H1 (cell line): ENCODE data around the gene CROCC2. TPM values are rescaled to one million over a fixed set of nuclear protein-coding genes. Genes with fewer than 3 reads are reported as not detected.

Source experiments
- CTCF ChIA-PET: fragments of 300-600 bp; sonication (Branson Sonifier 250); formaldehyde crosslinking; loops from one replicate; lab custom pipeline; 2021; ENCODE audit not compliant: partially characterized antibody; lab: Charles Lee
- POLR2A ChIA-PET: fragments of 300-600 bp; sonication (Branson Sonifier 250); formaldehyde crosslinking; loops from one replicate; lab custom pipeline; 2021; ENCODE audit warnings: inconsistent platforms; ENCODE audit not compliant: partially characterized antibody; lab: Charles Lee
- DNase-seq, 2 experiments: peaks; one replicate each; pipeline versions ENCODE4 v3.0.0 to v3.0.0-alpha.2; 2010 to 2022; ENCODE audit warnings: low spot score in 2 of 2, low read depth in 1 of 2, mixed read lengths in 1 of 2
- FAIRE-seq: peaks from 2 replicates; lab custom pipeline; 2011; peaks lifted over from hg19 to GRCh38; lab: Jason Lieb, UNC
- H2AFZ ChIP-seq: 2 replicates; pipeline ENCODE4 v1.8.1; 2012; ENCODE audit warnings: low read length, inconsistent platforms
- H2AK5ac ChIP-seq: 2 replicates; pipeline ENCODE4 v1.6.1; 2013; ENCODE audit warnings: low read depth, low read length
- H2BK120ac ChIP-seq: replicated peaks from 2 replicates; pipeline ENCODE3; 2013; ENCODE audit warnings: low read depth, low read length, inconsistent platforms
- H2BK12ac ChIP-seq: 2 replicates; pipeline ENCODE4 v1.6.1; 2013; ENCODE audit warnings: low read depth, low read length
- H2BK15ac ChIP-seq: 2 replicates; pipeline ENCODE4 v1.6.1; 2013; ENCODE audit warnings: low read length
- H2BK20ac ChIP-seq: 2 replicates; pipeline ENCODE4 v1.6.1; 2013; ENCODE audit warnings: low read length
- H2BK5ac ChIP-seq: 2 replicates; pipeline ENCODE4 v1.6.1; 2013; ENCODE audit warnings: low read depth, low read length
- H3K14ac ChIP-seq: 2 replicates; pipeline ENCODE4 v1.6.1; 2013; ENCODE audit warnings: inconsistent platforms; ENCODE audit not compliant: insufficient read length
- H3K18ac ChIP-seq: 2 replicates; pipeline ENCODE4 v1.6.1; 2013; ENCODE audit warnings: low read length; ENCODE audit errors: extremely low read depth
- H3K23ac ChIP-seq: 2 replicates; pipeline ENCODE4 v1.6.1; 2013; ENCODE audit warnings: inconsistent platforms; ENCODE audit not compliant: insufficient read length
- H3K23me2 ChIP-seq: 2 replicates; pipeline ENCODE4 v1.6.1; 2013; ENCODE audit warnings: low read depth, low read length
- H3K27ac ChIP-seq: 2 replicates; pipeline ENCODE4 v1.6.1; 2011; ENCODE audit warnings: low read depth, low read length, inconsistent platforms
- H3K27me3 ChIP-seq, 4 experiments: replicated peaks in 1 of 4; 1 replicate in 1 of 4; 2 replicates in 3 of 4; pipeline versions ENCODE4 v1.6.1 to v1.8.1; 2011 to 2013; ENCODE audit warnings: low read length in 3 of 4, mild to moderate bottlenecking in 3 of 4, inconsistent platforms in 2 of 4, mixed read lengths in 2 of 4, moderate library complexity in 1 of 4; ENCODE audit not compliant: control insufficient read depth in 3 of 4, insufficient read depth in 3 of 4; ENCODE audit errors: extremely low read depth in 1 of 4
- H3K36me3 ChIP-seq, 4 experiments: 2 replicates each; pipeline versions ENCODE4 v1.6.1 to v1.8.1; 2011 to 2013; ENCODE audit warnings: mild to moderate bottlenecking in 4 of 4, low read length in 3 of 4, moderate library complexity in 2 of 4, control low read depth in 1 of 4, inconsistent platforms in 1 of 4; ENCODE audit not compliant: insufficient read depth in 4 of 4, control insufficient read depth in 2 of 4
- H3K4ac ChIP-seq: replicated peaks from 2 replicates; pipeline ENCODE3; 2013; ENCODE audit warnings: low read length, low read depth, mixed read lengths, inconsistent platforms; ENCODE audit not compliant: insufficient read length
- H3K4me1 ChIP-seq, 4 experiments: replicated peaks in 1 of 4; 1 replicate in 1 of 4; 2 replicates in 3 of 4; pipeline versions ENCODE4 v1.6.1 to v1.8.1; 2011 to 2013; ENCODE audit warnings: low read length in 3 of 4, inconsistent platforms in 2 of 4, mixed read lengths in 1 of 4; ENCODE audit not compliant: insufficient read depth in 4 of 4, control insufficient read depth in 3 of 4
- H3K4me2 ChIP-seq, 2 experiments: 2 replicates each; pipeline versions ENCODE4 v1.6.1 to v1.8.1; 2011 to 2013; ENCODE audit warnings: low read depth in 2 of 2, low read length in 2 of 2, control low read depth in 1 of 2, inconsistent platforms in 1 of 2, mild to moderate bottlenecking in 1 of 2; ENCODE audit not compliant: insufficient read depth in 1 of 2
- H3K4me3 ChIP-seq, 4 experiments: fragments of 200-600, 300-600 bp in 1 of 4; sonication (generic), shearing (Covaris generic), sonication (Bioruptor Twin) in 1 of 4; 2 replicates each; pipeline versions ENCODE4 v1.5.1 to v1.8.1; 2011 to 2016; ENCODE audit warnings: low read length in 4 of 4, low read depth in 3 of 4, control low read depth in 2 of 4, inconsistent platforms in 2 of 4, mild to moderate bottlenecking in 2 of 4, mixed read lengths in 1 of 4, moderate library complexity in 1 of 4; ENCODE audit not compliant: insufficient read depth in 2 of 4; ENCODE audit errors: extremely low read depth in 1 of 4
- H3K56ac ChIP-seq: replicated peaks from 2 replicates; pipeline ENCODE3; 2013; ENCODE audit warnings: low read depth, mild to moderate bottlenecking, mixed read lengths, low read length, inconsistent platforms; ENCODE audit not compliant: insufficient read length
- H3K79me1 ChIP-seq: 2 replicates; pipeline ENCODE4 v1.6.1; 2013; ENCODE audit warnings: low read depth, low read length, control low read depth
- H3K79me2 ChIP-seq, 2 experiments: 2 replicates each; pipeline versions ENCODE4 v1.6.1 to v1.8.1; 2012 to 2013; ENCODE audit warnings: low read length in 2 of 2, mild to moderate bottlenecking in 2 of 2, inconsistent platforms in 1 of 2; ENCODE audit not compliant: insufficient read depth in 2 of 2, control insufficient read depth in 1 of 2
- H3K9ac ChIP-seq, 4 experiments: replicated peaks in 1 of 4; 1 replicate in 1 of 4; 2 replicates in 3 of 4; pipeline versions ENCODE4 v1.6.1 to v1.8.1; 2011 to 2013; ENCODE audit warnings: low read depth in 3 of 4, low read length in 3 of 4, control low read depth in 2 of 4, mild to moderate bottlenecking in 2 of 4, moderate library complexity in 2 of 4, inconsistent platforms in 1 of 4; ENCODE audit errors: extremely low read depth in 1 of 4
- H3K9me3 ChIP-seq, 2 experiments: 2 replicates each; pipeline versions ENCODE4 v1.6.1 to v1.8.1; 2012 to 2013; ENCODE audit warnings: mild to moderate bottlenecking in 2 of 2, moderate library complexity in 2 of 2, control low read depth in 1 of 2, inconsistent platforms in 1 of 2, low read depth in 1 of 2, low read length in 1 of 2, mixed read lengths in 1 of 2; ENCODE audit not compliant: insufficient read depth in 2 of 2
- H4K20me1 ChIP-seq, 2 experiments: replicated peaks in 1 of 2; 2 replicates each; pipeline versions ENCODE3 to v1.8.1; 2011 to 2013; ENCODE audit warnings: inconsistent platforms in 2 of 2, low read length in 2 of 2, mild to moderate bottlenecking in 1 of 2; ENCODE audit not compliant: insufficient read depth in 2 of 2, control insufficient read depth in 1 of 2
- H4K5ac ChIP-seq: 2 replicates; pipeline ENCODE4 v1.6.1; 2013; ENCODE audit warnings: low read length, low read depth, mixed read lengths, inconsistent platforms; ENCODE audit not compliant: insufficient read length
- H4K8ac ChIP-seq: 2 replicates; pipeline ENCODE4 v1.8.0; 2013; ENCODE audit warnings: mild to moderate bottlenecking, moderate library complexity, low read length, inconsistent platforms; ENCODE audit not compliant: insufficient read depth; ENCODE audit errors: extremely low read depth
- H4K91ac ChIP-seq: replicated peaks from 2 replicates; pipeline ENCODE3; 2013; ENCODE audit warnings: low read length, mixed read lengths, inconsistent platforms; ENCODE audit not compliant: insufficient read length
- ATF2 ChIP-seq: IDR thresholded peaks from 2 replicates; pipeline ENCODE4 v1.6.1; 2012; ENCODE audit warnings: low read length, inconsistent platforms
- ATF3 ChIP-seq: IDR thresholded peaks from 2 replicates; pipeline ENCODE4 v1.6.1; 2011; ENCODE audit warnings: low read depth, mild to moderate bottlenecking, low read length; ENCODE audit not compliant: insufficient read depth
- EZH2 ChIP-seq: fragments of 200-600 bp; sonication (generic); IDR thresholded peaks from 2 replicates; pipeline ENCODE4 v1.7.1; 2012; ENCODE audit warnings: low read depth, mild to moderate bottlenecking, moderate library complexity, low read length, inconsistent platforms; ENCODE audit not compliant: severe bottlenecking
- FOSL1 ChIP-seq: IDR thresholded peaks from 2 replicates; pipeline ENCODE4 v1.6.1; 2011; ENCODE audit warnings: mild to moderate bottlenecking, low read depth, low read length, moderate library complexity; ENCODE audit not compliant: insufficient read depth
- JUND ChIP-seq: IDR thresholded peaks from 2 replicates; pipeline ENCODE4 v1.6.1; 2011; ENCODE audit warnings: mild to moderate bottlenecking, improper control_type of control experiment, low read length
- KDM4A ChIP-seq: IDR thresholded peaks from one replicate; pipeline ENCODE4 v1.7.1; 2012; ENCODE audit warnings: low read depth, mild to moderate bottlenecking, moderate library complexity, low read length, inconsistent platforms; ENCODE audit not compliant: severe bottlenecking
- MAFK ChIP-seq: IDR thresholded peaks from 2 replicates; pipeline ENCODE4 v1.6.1; 2012; ENCODE audit warnings: low read depth, mild to moderate bottlenecking, improper control_type of control experiment, low read length
- RBBP5 ChIP-seq: IDR thresholded peaks from 2 replicates; pipeline ENCODE4 v1.7.1; 2012; ENCODE audit warnings: low read depth, mild to moderate bottlenecking, inconsistent platforms, low read length, moderate library complexity, borderline replicate concordance
- SP2 ChIP-seq: IDR thresholded peaks from 2 replicates; pipeline ENCODE4 v1.6.1; 2012; ENCODE audit warnings: mild to moderate bottlenecking, low read length, inconsistent platforms
- ZNF274 ChIP-seq: IDR thresholded peaks from 2 replicates; pipeline ENCODE4 v1.7.0; 2012; ENCODE audit warnings: low read length, borderline replicate concordance; ENCODE audit errors: extremely low read depth
- WGBS, 2 experiments: shearing (Covaris generic) in 1 of 2; methylation state at CpG; one replicate each; pipeline versions ENCODE4 v1.1.6 to v1.1.7; 2013 to 2015; ENCODE audit warnings: low lambda C conversion rate in 2 of 2, mixed read lengths in 2 of 2, inconsistent platforms in 1 of 2, low coverage in 1 of 2, missing lambda C conversion rate in 1 of 2; ENCODE audit not compliant: insufficient replicate concordance in 2 of 2, insufficient coverage in 1 of 2, insufficient read length in 1 of 2; ENCODE audit errors: extremely low coverage in 1 of 2, missing lambda C conversion rate in 1 of 2; 5-methylcytosine and 5-hydroxymethylcytosine counted together
- polyA plus RNA-seq, 7 experiments: library from polyadenylated mRNA; depleted of rRNA in 3 of 7; stranded (reverse) in 5 of 7; unstranded in 2 of 7; fragments of >200 nt in 5 of 7; fragments of 200-250 nt in 2 of 7; gene quantifications; 1 replicate in 5 of 7; 2 replicates in 1 of 7; 4 replicates in 1 of 7; pipeline versions ENCODE4 v1.2.1 to v1.2.3, GENCODE V29; 2011 to 2013; ENCODE audit warnings: missing spikeins in 2 of 7, mixed read lengths in 2 of 7
- total RNA-seq: library from RNA; stranded (reverse); fragmentation: NEBNext Ultra II Directional; extraction: Animal tissue kit (Norgen Biotek cat#: 25700); gene quantifications from 2 replicates; pipeline ENCODE4 v1.2.1, GENCODE V29; 2021

Gene CROCC2
- total and polyA plus RNA-seq, 2 of the 8 experiments (the other 6 are each of a cell fraction or from before 2014, with no cell fraction given): not detected

- Histone ChIP-seq H3K36me3 (no peaks in the 10 kb centered on the region), H3K4me1 (0 out of 7 replicates have a peak, but pooled peaks cover 0 to 2% (median 0%) of the 10 kb centered on the region in 4 experiments), H2BK120ac (no peak overlapping the region), H3K4me2 (no peak overlapping the region), H3K4ac (no peak overlapping the region), H4K20me1 (peaks cover 0 to 2% of the 10 kb centered on the region in 2 experiments), H4K91ac (peak overlapping the region; percentile 30), H3K23ac (no peak overlapping the region), H4K5ac (no peak overlapping the region), H3K18ac (no peak overlapping the region), H3K79me1 (no peaks in the 10 kb centered on the region), H3K9ac (no peak overlapping the region), H3K56ac (no peak overlapping the region), H3K79me2 (no peaks in the 10 kb centered on the region), H4K8ac (no peak overlapping the region), H3K27ac (no peak overlapping the region), H3K27me3 (no peaks in the 10 kb centered on the region), H3K4me3 (no peak overlapping the region), H2BK5ac (peak overlapping the region; percentile 26; the same call in 1 of the 2 replicates), H2BK20ac (no peak overlapping the region), H2AK5ac (peak overlapping the region; percentile 78; the same call in 1 of the 2 replicates), H2BK12ac (peak overlapping the region; percentile 50; the same call in 1 of the 2 replicates), H3K23me2 (no peaks in the 10 kb centered on the region), H2AFZ (no peak overlapping the region), H3K9me3 (no peaks in the 10 kb centered on the region), H2BK15ac (0 out of 2 replicates have a peak overlapping the region, but pooled peaks have one; percentile 61), H3K14ac (no peak overlapping the region)
- ChIA-PET CTCF (interaction anchor here (1.9 kb wide), 1 partner anchor 88 kb away, joined by 6 read pairs; no protein-coding TSS in a partner anchor), POLR2A (no interaction called here)
- FAIRE-seq (no peak), DNase-seq (no peak)
- 88% methylated on average over 28 of the region's 28 CpGs; no CpG with 5 or more reads in 1 of the 2 experiments for WGBS, 2 experiments
- TF ChIP-seq KDM4A (no peak), JUND (no peak), ATF2 (no peak), MAFK (no peak), SP2 (no peak), ATF3 (no peak), FOSL1 (no peak), EZH2 (no peak), ZNF274 (no peak), RBBP5 (no peak)
Measured at GRCh38 chr2:240894836-240895558, 11.1 kb upstream of the CROCC2 start.
